Adrenal gland (tissue), 5 donors: Measurements from ENCODE around the gene TAF3.

Source experiments
- POLR2A ChIP-seq, 2 donors: fragments of 450-650 bp; IDR thresholded peaks; one replicate each; pipeline ENCODE4 v1.6.1; 2017; ENCODE audit warnings: antibody characterized with exemption in 2 of 2, mild to moderate bottlenecking in 2 of 2, moderate library complexity in 1 of 2
- TF ChIP-seq, protein P1 (sequence below), 6 experiments: fragments of 450-650 bp in 4 of 6; fragments of 200-600 bp in 2 of 6; sonication (generic) in 1 of 6; IDR thresholded peaks; 1 replicate in 5 of 6; 2 replicates in 1 of 6; pipeline versions ENCODE4 v1.5.1 to v1.8.0; 2016 to 2021; ENCODE audit warnings: antibody characterized with exemption in 6 of 6, mild to moderate bottlenecking in 2 of 6, moderate library complexity in 1 of 6
- donor health status: DM: no; HTN: no; CAD: no.

DNA sequence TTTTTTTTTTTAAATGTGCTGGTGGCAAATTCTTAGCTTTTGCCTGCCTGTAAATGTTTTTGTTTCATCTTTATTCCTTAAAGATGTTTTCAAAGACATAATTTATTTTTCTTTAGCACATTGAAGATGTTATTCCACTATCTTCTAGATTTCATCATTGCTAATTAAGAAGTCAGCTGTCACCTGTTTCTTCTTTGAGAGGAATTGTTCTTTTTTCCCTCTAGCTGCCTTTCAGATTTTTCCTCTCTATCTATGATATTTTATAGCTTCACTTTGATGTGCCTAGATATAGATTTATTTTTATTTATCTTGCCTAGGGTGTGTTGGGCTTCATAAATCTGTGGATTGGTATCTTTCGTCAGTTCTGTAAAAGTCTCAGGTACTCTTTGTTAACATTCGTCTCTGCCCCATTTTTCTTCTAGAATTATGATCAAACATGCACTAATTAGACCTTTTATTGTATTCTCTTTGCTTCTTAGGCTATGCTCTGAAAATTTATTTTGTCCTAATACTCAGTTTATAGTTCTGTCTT, 186.2 kb downstream of the TAF3 start:
- TF ChIP-seq, protein P1, sequence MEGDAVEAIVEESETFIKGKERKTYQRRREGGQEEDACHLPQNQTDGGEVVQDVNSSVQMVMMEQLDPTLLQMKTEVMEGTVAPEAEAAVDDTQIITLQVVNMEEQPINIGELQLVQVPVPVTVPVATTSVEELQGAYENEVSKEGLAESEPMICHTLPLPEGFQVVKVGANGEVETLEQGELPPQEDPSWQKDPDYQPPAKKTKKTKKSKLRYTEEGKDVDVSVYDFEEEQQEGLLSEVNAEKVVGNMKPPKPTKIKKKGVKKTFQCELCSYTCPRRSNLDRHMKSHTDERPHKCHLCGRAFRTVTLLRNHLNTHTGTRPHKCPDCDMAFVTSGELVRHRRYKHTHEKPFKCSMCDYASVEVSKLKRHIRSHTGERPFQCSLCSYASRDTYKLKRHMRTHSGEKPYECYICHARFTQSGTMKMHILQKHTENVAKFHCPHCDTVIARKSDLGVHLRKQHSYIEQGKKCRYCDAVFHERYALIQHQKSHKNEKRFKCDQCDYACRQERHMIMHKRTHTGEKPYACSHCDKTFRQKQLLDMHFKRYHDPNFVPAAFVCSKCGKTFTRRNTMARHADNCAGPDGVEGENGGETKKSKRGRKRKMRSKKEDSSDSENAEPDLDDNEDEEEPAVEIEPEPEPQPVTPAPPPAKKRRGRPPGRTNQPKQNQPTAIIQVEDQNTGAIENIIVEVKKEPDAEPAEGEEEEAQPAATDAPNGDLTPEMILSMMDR (IDR thresholded peaks at IDR 0.05) = no peak
- TF ChIP-seq POLR2A (IDR thresholded peaks at IDR 0.05) = no peak
